K562 (cell line): ENCODE measurements around the gene TMEM176B. TPM values are rescaled to one million over a fixed set of nuclear protein-coding genes. Genes with fewer than 3 reads are reported as not detected.

Experiments
- ATF7 ChIP-seq: fragments of 450-650 bp; IDR thresholded peaks from 2 replicates; pipeline ENCODE4 v1.7.1; 2014; ENCODE audit warnings: mild to moderate bottlenecking, moderate library complexity
- E2F6 ChIP-seq, 2 experiments: IDR thresholded peaks; 2 replicates each; pipeline ENCODE4 v1.6.1; 2011; ENCODE audit warnings: borderline replicate concordance in 1 of 2, control low read depth in 1 of 2, low read depth in 1 of 2, low read length in 1 of 2, mild to moderate bottlenecking in 1 of 2, mixed read lengths in 1 of 2, moderate library complexity in 1 of 2; ENCODE audit not compliant: insufficient read depth in 1 of 2, insufficient read length in 1 of 2, poor library complexity in 1 of 2, severe bottlenecking in 1 of 2; ENCODE audit errors: extremely low read depth in 1 of 2
- LARP7 ChIP-seq: fragments of 450-650 bp; IDR thresholded peaks from 2 replicates; pipeline ENCODE4 v1.6.1; 2016
- MCM3 ChIP-seq: fragments of 450-650 bp; IDR thresholded peaks from 2 replicates; pipeline ENCODE4 v1.6.1; 2016
- NRF1 ChIP-seq, 2 experiments: fragments of 450-650 bp; IDR thresholded peaks in 1 of 2; conservative IDR thresholded peaks in 1 of 2; 2 replicates each; pipeline ENCODE4 v1.6.1; 2014; ENCODE audit warnings: mild to moderate bottlenecking in 2 of 2
- PHF8 ChIP-seq: fragments of 200-600 bp; sonication (generic); IDR thresholded peaks from 2 replicates; pipeline ENCODE4 v1.6.1; 2012; ENCODE audit warnings: mixed run types, mild to moderate bottlenecking, inconsistent platforms, low read length, moderate library complexity, borderline replicate concordance
- RBM34 ChIP-seq: fragments of 200-400 bp; formaldehyde crosslinking; IDR thresholded peaks from 2 replicates; pipeline ENCODE4 v1.6.1; 2018; ENCODE audit warnings: low read length, borderline replicate concordance; ENCODE audit not compliant: insufficient read depth
- SFPQ ChIP-seq: fragments of 200-400 bp; formaldehyde crosslinking; IDR thresholded peaks from 2 replicates; pipeline ENCODE4 v1.6.1; 2017; ENCODE audit warnings: mild to moderate bottlenecking, low read depth, low read length, moderate library complexity
- UBTF ChIP-seq, 2 experiments: IDR thresholded peaks; 2 replicates each; pipeline ENCODE4 v1.6.1; 2012; ENCODE audit warnings: improper control_type of control experiment in 2 of 2, low read depth in 2 of 2, low read length in 2 of 2, borderline replicate concordance in 1 of 2
- ZC3H11A ChIP-seq: IDR thresholded peaks from 2 replicates; pipeline ENCODE4 v1.6.1; 2012; ENCODE audit warnings: low read depth, low read length, improper control_type of control experiment
- ZNF644 ChIP-seq: fragments of 200-800 bp; sonication (Bioruptor generic); IDR thresholded peaks from 2 replicates; pipeline ENCODE4 v1.6.1; 2016; ENCODE audit warnings: low read depth, missing genetic modification characterization, missing compliant biosample characterization
- ZNF785 ChIP-seq: fragments of 250-450 bp; sonication (Bioruptor Pico); IDR thresholded peaks from 2 replicates; pipeline ENCODE4 v1.4.0; 2020; ENCODE audit warnings: mild to moderate bottlenecking
- polyA plus RNA-seq, 8 experiments: library from polyadenylated mRNA; depleted of rRNA in 4 of 8; stranded (reverse) in 5 of 8; unstranded in 3 of 8; fragments of >200 nt; fragmentation: Nextera tagmentation in 2 of 8; fragmentation: Illumina TruSeq in 1 of 8; extraction: Ambion mirVana in 2 of 8; extraction: Trizol in 1 of 8; gene quantifications; 2 replicates each; pipeline versions ENCODE4 v1.2.1 to v1.2.3, GENCODE V29; 2011 to 2014; ENCODE audit warnings: inconsistent platforms in 1 of 8, missing spikeins in 1 of 8
- total RNA-seq, 7 experiments: library from RNA; depleted of rRNA in 6 of 7; stranded (reverse); fragments of >200 nt in 6 of 7; fragmentation: Illumina TruSeq in 2 of 7; extraction: Trizol in 2 of 7; gene quantifications; 2 replicates each; pipeline versions ENCODE4 v1.2.1 to v1.2.3, GENCODE V29; 2011 to 2021; ENCODE audit warnings: low replicate concordance in 1 of 7
- TF ChIP-seq, protein P1 (sequence below): sonication (generic); formaldehyde crosslinking; IDR thresholded peaks from 2 replicates; pipeline ENCODE4 v1.8.1; 2022; ENCODE audit warnings: missing genetic modification reagents

The TMEM176B gene
- total and polyA plus RNA-seq, 9 of the 15 experiments (the other 6 are each of a cell fraction or from before 2014, with no cell fraction given), result 0.19 to 0.60 TPM; not detected in 7

DNA sequence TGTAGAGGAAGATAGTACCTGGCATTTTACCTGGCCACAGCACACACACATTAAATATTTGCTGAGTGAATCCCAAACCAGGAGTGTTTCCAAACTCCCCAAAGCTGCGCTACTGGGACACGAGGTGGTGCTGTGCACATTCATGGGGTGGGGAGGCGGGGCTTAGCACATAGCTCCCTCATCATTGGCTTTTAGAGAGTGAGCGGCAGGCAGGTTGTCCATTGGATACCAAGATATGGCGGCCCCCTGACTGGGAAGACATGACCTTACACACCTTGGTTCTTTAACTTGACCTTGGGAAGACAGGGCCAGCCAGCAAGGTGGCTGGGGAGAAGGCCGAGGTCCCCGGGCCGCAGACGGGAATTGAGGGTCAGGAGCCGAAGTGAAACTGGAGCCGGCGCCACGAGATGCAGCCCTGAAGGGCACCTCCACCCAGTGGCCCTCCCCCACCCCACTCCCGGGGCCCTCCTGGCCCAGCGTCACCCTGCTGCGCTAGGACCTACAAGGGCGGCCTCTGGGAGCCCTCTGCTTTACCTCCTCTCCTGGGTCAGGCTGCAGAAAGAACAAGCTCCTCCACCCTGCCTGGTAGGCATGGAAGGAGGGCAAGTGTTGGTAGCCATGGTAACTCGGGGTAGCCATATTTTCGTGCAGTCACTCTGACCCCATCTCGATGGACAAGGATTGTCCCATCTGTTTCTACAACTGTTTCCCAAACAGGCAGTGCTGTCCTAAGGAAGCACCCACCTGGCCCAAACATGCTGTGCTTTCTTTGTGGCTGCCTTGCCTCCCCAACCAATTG is 24.4 kb upstream of the TMEM176B start (continued):
- TF ChIP-seq ATF7 (no peak), ZNF644 (tag) (0 out of 2 replicates have a peak, but pooled peaks have one; percentile 27), PHF8 (no peak; the same call in 1 of the 2 replicates), MCM3 (no peak), UBTF (IDR thresholded peaks at IDR 0.05; ENCODE audit: borderline replicate concordance in 1 of 2, low read depth in 2 of 2, low read length in 2 of 2) (no peak), ZC3H11A (no peak), NRF1 (conservative IDR thresholded peaks at IDR 0.05 in 1 of 2, IDR thresholded peaks at IDR 0.05 in 1 of 2) (peak; percentile 57 to 68), ZNF785 (CRISPR knock-in tag) (no peak), SFPQ (no peak), RBM34 (no peak), LARP7 (no peak), E2F6 (IDR thresholded peaks at IDR 0.05; ENCODE audit: borderline replicate concordance in 1 of 2, extremely low read depth in 1 of 2, insufficient read depth in 1 of 2, insufficient read length in 1 of 2, low read depth in 1 of 2, low read length in 1 of 2, poor library complexity in 1 of 2, severe bottlenecking in 1 of 2) (peak; percentile 14 to 47)
- TF ChIP-seq, protein P1, sequence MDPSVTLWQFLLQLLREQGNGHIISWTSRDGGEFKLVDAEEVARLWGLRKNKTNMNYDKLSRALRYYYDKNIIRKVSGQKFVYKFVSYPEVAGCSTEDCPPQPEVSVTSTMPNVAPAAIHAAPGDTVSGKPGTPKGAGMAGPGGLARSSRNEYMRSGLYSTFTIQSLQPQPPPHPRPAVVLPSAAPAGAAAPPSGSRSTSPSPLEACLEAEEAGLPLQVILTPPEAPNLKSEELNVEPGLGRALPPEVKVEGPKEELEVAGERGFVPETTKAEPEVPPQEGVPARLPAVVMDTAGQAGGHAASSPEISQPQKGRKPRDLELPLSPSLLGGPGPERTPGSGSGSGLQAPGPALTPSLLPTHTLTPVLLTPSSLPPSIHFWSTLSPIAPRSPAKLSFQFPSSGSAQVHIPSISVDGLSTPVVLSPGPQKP (CRISPR knock-in tag), result no peak
